Measurements from ENCODE around the gene ZNF562.

- TF ChIP-seq CTCF (conservative IDR thresholded peaks at IDR 0.05; ENCODE audit: low read depth, low read length) (no peak), CEBPB (IDR thresholded peaks at IDR 0.05; ENCODE audit: low read depth, low read length) (no peak), ELK1 (IDR thresholded peaks at IDR 0.05; ENCODE audit: borderline replicate concordance, low read depth, low read length) (no peak), USF2 (IDR thresholded peaks at IDR 0.05; ENCODE audit: low read depth, low read length) (no peak), POLR2A (IDR thresholded peaks at IDR 0.05; ENCODE audit: low read depth, low read length) (no peak), SMC3 (IDR thresholded peaks at IDR 0.05; ENCODE audit: low read depth, low read length) (no peak), RCOR1 (IDR thresholded peaks at IDR 0.05; ENCODE audit: insufficient replicate concordance, low read length) (no peak), MXI1 (IDR thresholded peaks at IDR 0.05; ENCODE audit: borderline replicate concordance, low read depth, low read length) (no peak), BHLHE40 (IDR thresholded peaks at IDR 0.05; ENCODE audit: low read depth, low read length) (no peak), NFE2L2 (IDR thresholded peaks at IDR 0.05; ENCODE audit: low read depth, low read length) (no peak)
These were observed 813 bp downstream of the ZNF562 start for GRCh38 chr19:9673912-9674662.
